Trophoblast cell (in vitro differentiated cells and primary cell): ENCODE results near the gene GCLC.
A peak's percentile ranks its signal among the peaks of the same experiment; 100 is the strongest.

Source experiments
- DNase-seq, 2 donors: peaks; one replicate each; pipeline ENCODE4 v3.0.0-alpha.2; 2016
- H2AFZ ChIP-seq: 2 replicates; pipeline ENCODE4 v1.6.1; 2013; ENCODE audit warnings: low read length, moderate library complexity, mild to moderate bottlenecking; ENCODE audit not compliant: insufficient read depth, poor library complexity
- H2AK5ac ChIP-seq: 2 replicates; pipeline ENCODE4 v1.6.1; 2013; ENCODE audit warnings: mild to moderate bottlenecking, low read length
- H2BK120ac ChIP-seq: 2 replicates; pipeline ENCODE4 v1.6.1; 2013; ENCODE audit warnings: low read length, mild to moderate bottlenecking, moderate library complexity; ENCODE audit not compliant: insufficient read depth, poor library complexity
- H2BK12ac ChIP-seq: 2 replicates; pipeline ENCODE4 v1.6.1; 2013; ENCODE audit warnings: mild to moderate bottlenecking, low read length, moderate library complexity
- H2BK5ac ChIP-seq: 2 replicates; pipeline ENCODE4 v1.6.1; 2013; ENCODE audit warnings: low read length, low read depth, moderate library complexity, mild to moderate bottlenecking; ENCODE audit not compliant: poor library complexity
- H3K14ac ChIP-seq: 2 replicates; pipeline ENCODE4 v1.6.1; 2013; ENCODE audit warnings: mild to moderate bottlenecking, low read length
- H3K18ac ChIP-seq: 2 replicates; pipeline ENCODE4 v1.6.1; 2013; ENCODE audit warnings: mild to moderate bottlenecking, low read length
- H3K23ac ChIP-seq: 2 replicates; pipeline ENCODE4 v1.6.1; 2013; ENCODE audit warnings: low read length
- H3K27ac ChIP-seq: 2 replicates; pipeline ENCODE4 v1.5.1; 2013; ENCODE audit warnings: low read depth, mild to moderate bottlenecking, inconsistent platforms, low read length, moderate library complexity
- H3K27me3 ChIP-seq: 2 replicates; pipeline ENCODE4 v1.6.1; 2013; ENCODE audit warnings: inconsistent platforms, mild to moderate bottlenecking, low read length, moderate library complexity; ENCODE audit not compliant: insufficient read depth
- H3K36me3 ChIP-seq, 2 experiments: 1 replicate in 1 of 2; 2 replicates in 1 of 2; pipeline ENCODE4 v1.6.1; 2013; ENCODE audit warnings: low read length in 2 of 2, mild to moderate bottlenecking in 2 of 2, moderate library complexity in 1 of 2; ENCODE audit not compliant: insufficient read depth in 2 of 2, control insufficient read depth in 1 of 2
- H3K4ac ChIP-seq: 2 replicates; pipeline ENCODE4 v1.6.1; 2013; ENCODE audit warnings: low read depth, mild to moderate bottlenecking, low read length, moderate library complexity
- H3K4me1 ChIP-seq, 2 experiments: 1 replicate in 1 of 2; 2 replicates in 1 of 2; pipeline ENCODE4 v1.6.1; 2013; ENCODE audit warnings: low read length in 2 of 2, mild to moderate bottlenecking in 2 of 2, moderate library complexity in 1 of 2; ENCODE audit not compliant: insufficient read depth in 2 of 2, control insufficient read depth in 1 of 2
- H3K4me2 ChIP-seq: 2 replicates; pipeline ENCODE4 v1.6.1; 2013; ENCODE audit warnings: inconsistent platforms, mild to moderate bottlenecking, low read length, moderate library complexity
- H3K4me3 ChIP-seq: 2 replicates; pipeline ENCODE4 v1.5.1; 2013; ENCODE audit warnings: mild to moderate bottlenecking, low read depth, low read length, inconsistent platforms
- H3K79me1 ChIP-seq: one replicate; pipeline ENCODE4 v1.6.1; 2013; ENCODE audit warnings: low read length
- H3K79me2 ChIP-seq: 2 replicates; pipeline ENCODE4 v1.6.1; 2013; ENCODE audit warnings: low read length, mild to moderate bottlenecking; ENCODE audit not compliant: control insufficient read depth, insufficient read depth, poor library complexity
- H3K9ac ChIP-seq: 2 replicates; pipeline ENCODE4 v1.6.1; 2013; ENCODE audit warnings: mild to moderate bottlenecking, low read length
- H3K9me3 ChIP-seq: 2 replicates; pipeline ENCODE4 v1.6.1; 2013; ENCODE audit warnings: low read depth, mild to moderate bottlenecking, control low read depth, inconsistent platforms, low read length; ENCODE audit not compliant: insufficient read depth
- H4K12ac ChIP-seq: 2 replicates; pipeline ENCODE4 v1.6.1; 2013; ENCODE audit warnings: low read depth, mild to moderate bottlenecking, low read length, moderate library complexity
- H4K8ac ChIP-seq: 2 replicates; pipeline ENCODE4 v1.6.1; 2013; ENCODE audit warnings: low read depth, mild to moderate bottlenecking, low read length, moderate library complexity
- H4K91ac ChIP-seq: one replicate; pipeline ENCODE4 v1.6.1; 2013; ENCODE audit warnings: low read depth, mild to moderate bottlenecking, low read length, moderate library complexity
- WGBS: extraction: QIAGEN DNeasy Blood & Tissue Kit; methylation state at CpG from one replicate; pipeline ENCODE4 v1.1.7; 2013; ENCODE audit warnings: missing lambda C conversion rate; ENCODE audit not compliant: insufficient read length, insufficient coverage; ENCODE audit errors: extremely low coverage; 5-methylcytosine and 5-hydroxymethylcytosine counted together

GCLC gene

GRCh38 chr6:53458105-53458866 is 86.6 kb downstream of the GCLC start:
- Histone ChIP-seq H3K79me2 (no peaks in the 10 kb centered on the region), H3K27me3 (no peaks in the 10 kb centered on the region), H3K23ac (no peak overlapping the region), H4K12ac (no peak overlapping the region), H3K4me3 (no peak overlapping the region), H3K14ac (no peak overlapping the region), H3K4ac (no peak overlapping the region), H3K36me3 (no peaks in the 10 kb centered on the region), H2BK12ac (no peak overlapping the region), H2AFZ (no peak overlapping the region), H3K9ac (no peak overlapping the region), H2BK5ac (no peak overlapping the region), H2AK5ac (no peak overlapping the region), H4K8ac (no peak overlapping the region), H3K27ac (no peak overlapping the region), H2BK120ac (no peak overlapping the region), H3K18ac (no peak overlapping the region), H3K79me1 (no peaks in the 10 kb centered on the region), H3K9me3 (no peaks in the 10 kb centered on the region), H3K4me1 (no peaks in the 10 kb centered on the region), H3K4me2 (no peak overlapping the region), H4K91ac (no peak overlapping the region)
- no CpG with 5 or more reads among the region's 3 CpGs for WGBS
- no peak for DNase-seq

GRCh38 chr6:53456809-53457208 is 88.1 kb downstream of the GCLC start:
- Histone ChIP-seq H3K79me2 (no peaks in the 10 kb centered on the region), H3K4me2 (no peak overlapping the region), H2BK12ac (no peak overlapping the region), H3K4ac (no peak overlapping the region), H3K9me3 (no peaks in the 10 kb centered on the region), H3K9ac (no peak overlapping the region), H2BK5ac (no peak overlapping the region), H4K91ac (no peak overlapping the region), H4K12ac (no peak overlapping the region), H3K18ac (no peak overlapping the region), H4K8ac (no peak overlapping the region), H3K23ac (no peak overlapping the region), H3K27me3 (no peaks in the 10 kb centered on the region), H3K79me1 (no peaks in the 10 kb centered on the region), H3K4me3 (no peak overlapping the region), H2AFZ (no peak overlapping the region), H3K36me3 (no peaks in the 10 kb centered on the region), H2BK120ac (no peak overlapping the region), H2AK5ac (no peak overlapping the region), H3K4me1 (no peaks in the 10 kb centered on the region), H3K27ac (no peak overlapping the region), H3K14ac (no peak overlapping the region)
- DNase-seq, result no peak
- no CpG with 5 or more reads among the region's 1 CpG for WGBS

- no peak overlapping the region for H3K4me3 ChIP-seq
- no peak overlapping the region for H4K12ac ChIP-seq
- no peak for DNase-seq
- H3K27ac ChIP-seq, result no peak overlapping the region
- no peaks in the 10 kb centered on the region for H3K79me1 ChIP-seq
- no peak overlapping the region for H4K8ac ChIP-seq
- no peak overlapping the region for H3K4me2 ChIP-seq
- H3K27me3 ChIP-seq, result no peaks in the 10 kb centered on the region
- H3K36me3 ChIP-seq, result no peaks in the 10 kb centered on the region
- no peak overlapping the region for H4K91ac ChIP-seq
- no peak overlapping the region for H2BK12ac ChIP-seq
- H3K18ac ChIP-seq, result no peak overlapping the region
- H3K79me2 ChIP-seq, result no peaks in the 10 kb centered on the region
- no peak overlapping the region for H3K9ac ChIP-seq
- no peaks in the 10 kb centered on the region for H3K9me3 ChIP-seq
- H3K14ac ChIP-seq, result no peak overlapping the region
- no peak overlapping the region for H2BK5ac ChIP-seq
- no peak overlapping the region for H3K23ac ChIP-seq
- H2AK5ac ChIP-seq, result no peak overlapping the region
- H2AFZ ChIP-seq, result no peak overlapping the region
- H2BK120ac ChIP-seq, result no peak overlapping the region
- H3K4me1 ChIP-seq, result no peaks in the 10 kb centered on the region
- no CpG with 5 or more reads among the region's 1 CpG for WGBS
- no peak overlapping the region for H3K4ac ChIP-seq
Observed at GRCh38 chr6:53455678-53456077, 89.2 kb downstream of the GCLC start.

GRCh38 chr6:53451165-53451564 is 93.7 kb downstream of the GCLC start:
- no peak overlapping the region for H2BK12ac ChIP-seq

More at GRCh38 chr6:53451165-53451564, 93.7 kb downstream of the GCLC start:
- no peak overlapping the region for H4K91ac ChIP-seq
- WGBS, result no CpG with 5 or more reads among the region's 3 CpGs
- H3K27me3 ChIP-seq, result no peaks in the 10 kb centered on the region
- H2BK120ac ChIP-seq, result no peak overlapping the region
- peak; percentile 67 to 89 for DNase-seq
- no peak overlapping the region for H3K14ac ChIP-seq
- H3K23ac ChIP-seq, result no peak overlapping the region
- H3K79me2 ChIP-seq, result no peaks in the 10 kb centered on the region
- H2AK5ac ChIP-seq, result no peak overlapping the region
- H3K4me3 ChIP-seq, result no peak overlapping the region
- no peak overlapping the region for H3K4ac ChIP-seq
- no peaks in the 10 kb centered on the region for H3K36me3 ChIP-seq
- no peak overlapping the region for H3K18ac ChIP-seq
- no peaks in the 10 kb centered on the region for H3K4me1 ChIP-seq
- H3K27ac ChIP-seq, result no peak overlapping the region
- H4K8ac ChIP-seq, result no peak overlapping the region
- H2BK5ac ChIP-seq, result no peak overlapping the region
- no peak overlapping the region for H4K12ac ChIP-seq
- no peak overlapping the region for H3K9ac ChIP-seq
- H3K79me1 ChIP-seq, result no peaks in the 10 kb centered on the region
- no peaks in the 10 kb centered on the region for H3K9me3 ChIP-seq
- H2AFZ ChIP-seq, result no peak overlapping the region
- no peak overlapping the region for H3K4me2 ChIP-seq
